GM12892 (cell line): Measurements from ENCODE around the gene PCF11.

Experiments
- POLR2A ChIP-seq: IDR thresholded peaks from 2 replicates; pipeline ENCODE4 v1.6.1; 2011; ENCODE audit warnings: low read depth, low read length, control low read depth
- POLR2AphosphoS5 ChIP-seq: IDR thresholded peaks from 2 replicates; pipeline ENCODE4 v1.6.1; 2011; ENCODE audit warnings: low read depth, low read length, control low read depth

GRCh38 chr11:83139310-83139709, 17.6 kb upstream of the PCF11 start:
- TF ChIP-seq POLR2A (no peak), POLR2AphosphoS5 (no peak)
